NB4 (cell line): ENCODE measurements around the gene NPB.

Source experiments
- DNase-seq: peaks from one replicate; pipeline ENCODE4 v3.0.0; 2010; ENCODE audit warnings: low read depth
- H3K4me3 ChIP-seq: one replicate; pipeline ENCODE4 v1.5.1; 2011; ENCODE audit warnings: mild to moderate bottlenecking, low read depth, low read length, moderate library complexity
- MYC ChIP-seq: IDR thresholded peaks from 2 replicates; pipeline ENCODE4 v1.6.1; 2011; ENCODE audit warnings: low read depth, low read length
- POLR2A ChIP-seq: IDR thresholded peaks from 2 replicates; pipeline ENCODE4 v1.6.1; 2011; ENCODE audit warnings: mild to moderate bottlenecking; ENCODE audit not compliant: insufficient read length; ENCODE audit errors: extremely low read depth
- TF ChIP-seq, protein P1 (sequence below): IDR thresholded peaks from 2 replicates; pipeline ENCODE4 v1.6.1; 2011; ENCODE audit warnings: low read depth, low read length
- TF ChIP-seq, protein P2 (sequence below): IDR thresholded peaks from one replicate; pipeline ENCODE4 v1.5.1; 2012; ENCODE audit warnings: low read depth, low read length

The NPB gene

DNA sequence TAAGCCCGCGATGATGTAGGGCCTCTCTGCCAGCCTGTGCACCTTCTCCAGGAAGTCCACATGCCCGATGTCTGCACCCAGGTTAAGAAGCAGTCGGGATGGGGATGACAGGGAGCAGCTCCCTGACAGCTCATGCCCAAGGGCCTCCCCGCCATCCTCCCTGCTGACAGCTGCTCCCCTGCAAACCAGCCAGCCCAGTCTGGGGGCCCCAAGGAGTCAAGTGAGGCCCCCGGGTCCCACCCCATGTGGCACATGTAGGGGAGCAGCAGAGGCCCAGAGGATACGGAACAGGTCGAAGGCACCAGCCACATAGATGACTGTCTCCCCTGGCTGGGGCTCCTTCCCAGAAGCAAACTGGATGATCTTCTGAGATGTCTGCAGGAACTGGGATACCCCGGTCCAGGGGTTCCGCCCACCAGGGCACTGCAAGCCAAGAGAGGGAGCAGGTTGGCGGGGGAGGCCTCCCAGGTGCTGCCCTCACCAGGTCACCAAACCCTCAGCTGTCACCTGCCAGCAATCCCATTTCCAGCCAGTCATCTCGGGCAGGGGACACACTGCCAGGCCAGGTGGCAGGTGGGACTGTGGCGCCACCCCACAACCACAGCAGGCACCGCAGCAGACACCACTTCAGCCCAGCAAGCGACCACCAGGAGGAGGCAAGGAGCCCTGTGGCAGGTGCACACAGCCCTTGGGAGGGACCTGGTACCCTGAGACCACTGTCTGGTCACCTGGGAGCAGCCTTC is 4.6 kb downstream of the NPB start:
- H3K4me3 ChIP-seq: no peak overlapping the region
- TF ChIP-seq, protein P1, sequence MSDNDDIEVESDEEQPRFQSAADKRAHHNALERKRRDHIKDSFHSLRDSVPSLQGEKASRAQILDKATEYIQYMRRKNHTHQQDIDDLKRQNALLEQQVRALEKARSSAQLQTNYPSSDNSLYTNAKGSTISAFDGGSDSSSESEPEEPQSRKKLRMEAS: no peak
- TF ChIP-seq POLR2A: no peak
- TF ChIP-seq, protein P2, sequence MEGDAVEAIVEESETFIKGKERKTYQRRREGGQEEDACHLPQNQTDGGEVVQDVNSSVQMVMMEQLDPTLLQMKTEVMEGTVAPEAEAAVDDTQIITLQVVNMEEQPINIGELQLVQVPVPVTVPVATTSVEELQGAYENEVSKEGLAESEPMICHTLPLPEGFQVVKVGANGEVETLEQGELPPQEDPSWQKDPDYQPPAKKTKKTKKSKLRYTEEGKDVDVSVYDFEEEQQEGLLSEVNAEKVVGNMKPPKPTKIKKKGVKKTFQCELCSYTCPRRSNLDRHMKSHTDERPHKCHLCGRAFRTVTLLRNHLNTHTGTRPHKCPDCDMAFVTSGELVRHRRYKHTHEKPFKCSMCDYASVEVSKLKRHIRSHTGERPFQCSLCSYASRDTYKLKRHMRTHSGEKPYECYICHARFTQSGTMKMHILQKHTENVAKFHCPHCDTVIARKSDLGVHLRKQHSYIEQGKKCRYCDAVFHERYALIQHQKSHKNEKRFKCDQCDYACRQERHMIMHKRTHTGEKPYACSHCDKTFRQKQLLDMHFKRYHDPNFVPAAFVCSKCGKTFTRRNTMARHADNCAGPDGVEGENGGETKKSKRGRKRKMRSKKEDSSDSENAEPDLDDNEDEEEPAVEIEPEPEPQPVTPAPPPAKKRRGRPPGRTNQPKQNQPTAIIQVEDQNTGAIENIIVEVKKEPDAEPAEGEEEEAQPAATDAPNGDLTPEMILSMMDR: no peak
- no peak for TF ChIP-seq MYC
- DNase-seq: no peak

DNA sequence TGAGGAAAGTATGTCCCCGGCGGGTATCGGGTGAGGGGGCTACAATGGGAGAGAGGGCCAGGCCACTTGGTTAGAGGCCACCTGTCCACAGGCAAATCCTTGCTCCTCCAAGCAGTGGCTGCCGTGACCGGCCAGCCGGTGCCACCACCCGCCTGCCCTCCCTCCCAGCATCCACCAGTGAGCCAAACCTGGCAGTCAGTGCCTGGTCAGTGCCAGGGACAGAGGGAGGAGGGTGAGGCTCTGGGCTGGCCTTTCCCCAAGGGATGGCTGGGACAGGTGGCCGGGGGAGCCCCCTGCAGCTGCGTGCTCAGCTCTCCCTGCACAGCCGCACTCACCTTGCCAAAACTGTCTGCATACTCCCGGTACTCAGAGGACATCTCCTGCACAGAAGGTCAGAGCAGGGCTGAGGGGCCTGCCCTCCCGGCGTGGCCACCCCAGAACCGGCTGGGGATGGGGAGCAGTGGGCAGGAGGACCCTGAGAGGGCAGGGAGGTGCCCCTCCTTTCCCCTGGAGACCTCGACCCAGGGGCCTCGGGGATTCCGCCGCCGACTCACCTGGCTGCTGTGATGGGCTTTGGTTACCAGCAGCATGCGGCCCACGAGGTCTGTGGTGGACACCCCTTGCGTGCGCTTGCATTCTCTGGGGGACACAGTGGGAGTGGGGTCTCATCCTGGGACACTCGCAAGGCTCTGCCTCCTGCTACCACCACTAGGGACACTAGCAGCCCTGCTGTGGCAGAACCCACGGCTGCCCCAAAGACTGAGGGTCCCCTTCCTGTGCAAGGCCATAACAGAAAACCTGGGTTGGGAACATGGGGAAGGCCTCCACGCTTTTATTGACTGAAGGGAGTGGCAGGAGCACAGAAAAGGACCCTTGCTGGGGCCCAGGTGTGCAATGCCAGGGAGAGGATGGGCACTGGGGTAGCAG is 5.4 kb downstream of the NPB start:
- no peak for DNase-seq
- H3K4me3 ChIP-seq: no peak overlapping the region
- no peak for TF ChIP-seq MYC
- TF ChIP-seq, protein P2: no peak
- TF ChIP-seq, protein P1: no peak
- TF ChIP-seq POLR2A: no peak

DNA sequence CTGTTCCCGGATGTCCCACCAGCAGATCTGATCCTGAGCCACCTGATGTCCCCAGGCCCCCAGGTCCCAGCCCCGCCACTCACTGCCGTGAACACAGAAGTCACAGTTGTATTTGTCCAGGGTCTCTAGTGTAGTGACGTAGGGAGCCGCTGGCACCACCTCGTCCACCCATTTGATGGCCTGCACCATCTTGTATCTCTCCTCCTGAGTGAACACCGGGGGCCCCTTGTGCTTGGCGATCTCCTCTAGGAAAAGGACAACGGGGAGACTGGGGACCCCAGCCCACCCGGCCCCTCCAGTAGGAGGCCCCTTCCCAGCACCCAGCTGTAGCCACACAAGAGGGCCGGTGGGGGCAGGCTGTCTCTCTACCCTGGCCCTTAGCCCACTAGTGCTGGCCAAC is 6.8 kb downstream of the NPB start:
- TF ChIP-seq, protein P1: no peak
- TF ChIP-seq MYC: no peak
- TF ChIP-seq, protein P2: no peak
- no peak for TF ChIP-seq POLR2A
- no peak overlapping the region for H3K4me3 ChIP-seq

DNA sequence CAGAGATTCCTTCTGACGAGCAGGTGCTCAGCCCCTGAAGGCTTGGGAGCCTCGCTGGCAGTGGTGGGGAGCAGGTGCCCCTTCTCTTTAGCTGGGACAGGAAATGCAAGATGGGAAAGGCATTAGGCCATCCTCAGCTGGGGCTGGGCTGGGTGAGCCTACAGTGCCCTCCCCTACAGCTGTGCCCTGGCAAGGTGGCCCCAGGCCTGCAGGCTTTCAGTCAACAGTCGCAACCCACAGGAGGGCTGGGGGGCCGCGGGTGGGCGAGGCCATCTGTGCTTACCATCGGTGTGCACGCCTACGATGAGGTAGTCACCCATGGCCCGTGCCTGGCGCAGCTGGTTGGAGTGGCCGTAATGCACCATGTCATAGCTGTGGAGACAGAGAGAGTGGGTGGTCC is 7.2 kb downstream of the NPB start:
- DNase-seq: no peak
- no peak overlapping the region for H3K4me3 ChIP-seq
- TF ChIP-seq MYC (no peak), POLR2A (no peak)
- TF ChIP-seq, protein P2: no peak

More for the DNA sequence above, 6.8 kb downstream of the NPB start:
- no peak for DNase-seq

DNA sequence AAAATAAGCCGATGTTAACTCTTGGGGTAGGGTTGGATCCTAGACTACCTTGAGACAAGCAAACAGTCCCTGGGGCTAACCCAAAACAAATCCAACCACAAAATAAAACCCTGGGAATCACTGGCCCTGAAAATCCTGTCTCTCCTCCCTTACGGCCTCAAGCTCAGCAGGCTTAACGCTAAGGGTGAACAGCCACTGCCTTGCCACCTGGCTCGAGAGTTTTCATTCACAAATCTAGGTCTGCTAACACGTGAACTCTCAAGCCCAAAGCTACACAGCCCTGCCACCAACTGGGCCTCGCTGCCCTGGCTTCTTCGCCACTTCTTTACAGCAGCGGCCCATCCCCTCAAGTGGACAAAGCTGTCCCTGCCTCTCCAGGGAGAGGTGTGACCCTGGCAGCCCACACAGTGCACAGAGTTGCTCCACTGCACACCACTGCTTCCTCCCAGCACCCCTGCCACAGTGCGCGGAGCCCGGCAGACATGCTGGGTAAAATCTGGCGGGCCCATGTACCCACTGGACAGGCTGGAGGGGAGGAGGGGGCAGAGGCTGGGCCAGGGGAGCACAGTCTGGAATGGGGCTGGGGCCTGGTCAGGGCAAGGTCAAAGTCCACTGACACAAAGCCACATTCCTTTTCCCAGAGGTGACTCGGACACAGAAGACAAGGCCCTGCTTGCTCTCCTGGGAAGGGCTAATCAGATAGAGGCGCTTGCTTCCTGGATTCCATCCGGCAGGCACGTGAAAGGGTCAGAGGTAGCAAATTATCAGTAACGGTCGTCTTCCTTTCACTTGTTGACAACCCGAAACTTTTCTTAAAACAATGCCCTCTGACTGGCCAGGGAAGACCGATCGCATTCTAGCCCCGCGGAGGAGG is 8.2 kb downstream of the NPB start:
- TF ChIP-seq, protein P1: no peak
- TF ChIP-seq POLR2A (no peak), MYC (no peak)
- TF ChIP-seq, protein P2: no peak
- H3K4me3 ChIP-seq: peak overlapping the region; percentile 77
- peak; percentile 51 for DNase-seq
